HCT116 (cell line): ENCODE data around the gene SMIM45.

Experiments
- ATAC-seq: fragments of 200-7000 bp; cut with Tn5 transposase; 2 replicates; pipeline ENCODE4 v1.9.1; 2020; ENCODE audit warnings: mild to moderate bottlenecking, moderate library complexity
- BruUV-seq: library from RNA; stranded (reverse); fragments of 400-500 nt; replicated peaks from 2 replicates; lab custom pipeline; 2021; lab: Mats Ljungman, UMichigan
- CTCF ChIA-PET: fragments of 300-600 bp; sonication (Branson Sonifier 250); formaldehyde crosslinking; loops from one replicate; lab custom pipeline; 2021; ENCODE audit warnings: antibody characterized with exemption; lab: Charles Lee
- POLR2A ChIA-PET: fragments of 300-600, 350-600 bp; sonication (Branson Sonifier 250); formaldehyde crosslinking; loops from one replicate; lab custom pipeline; 2021; ENCODE audit warnings: antibody characterized with exemption; lab: Charles Lee
- RAD21 ChIA-PET, 2 experiments: fragments of 300-600 bp; sonication (Branson Sonifier 250); formaldehyde crosslinking; loops; one replicate each; lab custom pipeline; 2023; ENCODE audit warnings: low total read pairs in 2 of 2; ENCODE audit not compliant: uncharacterized antibody in 2 of 2, unreplicated experiment in 2 of 2, low non-redundant PET in 1 of 2; lab: Charles Lee
- DNase-seq: peaks from one replicate; pipeline ENCODE4 v3.0.0-alpha.2; 2010; ENCODE audit warnings: low read depth, low spot score
- H2AFZ ChIP-seq: fragments of 200-600 bp; shearing (Covaris generic), sonication (generic); 2 replicates; pipeline ENCODE4 v1.6.1; 2017; ENCODE audit warnings: low read depth, mixed run types, mixed read lengths, antibody characterized with exemption, low read length; ENCODE audit not compliant: poor library complexity, severe bottlenecking
- H3K27ac ChIP-seq: 2 replicates; pipeline ENCODE4 v1.5.1; 2012; ENCODE audit warnings: low read depth, low read length
- H3K27me3 ChIP-seq: fragments of 200-600 bp; sonication (generic); 2 replicates; pipeline ENCODE4 v1.6.1; 2016; ENCODE audit warnings: mixed run types, low read length, mixed read lengths; ENCODE audit not compliant: insufficient read depth
- H3K36me3 ChIP-seq, 2 experiments: fragments of 200-500 bp in 1 of 2; fragments of 200-600 bp in 1 of 2; sonication (Bioruptor generic) in 1 of 2; sonication (generic) in 1 of 2; 2 replicates each; pipeline versions ENCODE4 v1.5.1 to v1.6.1; 2014 to 2016; ENCODE audit warnings: low read length in 2 of 2, inconsistent platforms in 1 of 2, mixed read lengths in 1 of 2, mixed run types in 1 of 2; ENCODE audit not compliant: insufficient read depth in 2 of 2, control insufficient read depth in 1 of 2
- H3K4me1 ChIP-seq, 2 experiments: fragments of 200-600 bp in 1 of 2; sonication (generic) in 1 of 2; 2 replicates each; pipeline versions ENCODE4 v1.5.1 to v1.6.1; 2012 to 2017; ENCODE audit warnings: low read length in 2 of 2, inconsistent platforms in 1 of 2, mild to moderate bottlenecking in 1 of 2, mixed read lengths in 1 of 2, mixed run types in 1 of 2, moderate library complexity in 1 of 2; ENCODE audit not compliant: insufficient read depth in 2 of 2, control insufficient read depth in 1 of 2
- H3K4me2 ChIP-seq: fragments of 200-600 bp; sonication (generic); 2 replicates; pipeline ENCODE4 v1.6.1; 2017; ENCODE audit warnings: mixed run types, low read length, mixed read lengths
- H3K4me3 ChIP-seq, 2 experiments: fragments of 200-600 bp in 1 of 2; sonication (generic) in 1 of 2; replicated peaks in 1 of 2; 2 replicates each; pipeline ENCODE4 v1.5.1; 2011 to 2016; ENCODE audit warnings: low read length in 2 of 2, control low read depth in 1 of 2, low read depth in 1 of 2, mild to moderate bottlenecking in 1 of 2, mixed read lengths in 1 of 2, mixed run types in 1 of 2
- H3K79me2 ChIP-seq: fragments of 200-600 bp; sonication (generic); 2 replicates; pipeline ENCODE4 v1.6.1; 2017; ENCODE audit warnings: mild to moderate bottlenecking, mixed run types, low read length, moderate library complexity, mixed read lengths; ENCODE audit not compliant: insufficient read depth
- H3K9ac ChIP-seq: fragments of 200-600 bp; sonication (generic); 2 replicates; pipeline ENCODE4 v1.6.1; 2016; ENCODE audit warnings: low read length, mixed read lengths
- H3K9me2 ChIP-seq: fragments of 200-600 bp; sonication (generic), shearing (Covaris generic); 2 replicates; pipeline ENCODE4 v1.6.1; 2017; ENCODE audit warnings: mixed run types, mild to moderate bottlenecking, moderate library complexity; ENCODE audit not compliant: insufficient read depth
- H3K9me3 ChIP-seq, 2 experiments: fragments of 200-500 bp in 1 of 2; fragments of 200-600 bp in 1 of 2; sonication (Bioruptor generic) in 1 of 2; sonication (generic) in 1 of 2; 2 replicates each; pipeline ENCODE4 v1.6.1; 2014 to 2017; ENCODE audit warnings: low read length in 2 of 2, mixed read lengths in 2 of 2, inconsistent platforms in 1 of 2, low read depth in 1 of 2, mild to moderate bottlenecking in 1 of 2, mixed run types in 1 of 2, moderate library complexity in 1 of 2; ENCODE audit not compliant: control insufficient read depth in 1 of 2, insufficient read depth in 1 of 2
- H4K20me1 ChIP-seq: fragments of 200-600 bp; sonication (generic), shearing (Covaris generic); 2 replicates; pipeline ENCODE4 v1.6.1; 2017; ENCODE audit warnings: mixed run types, mild to moderate bottlenecking, moderate library complexity; ENCODE audit not compliant: insufficient read depth
- CBX3 ChIP-seq: IDR thresholded peaks from 2 replicates; pipeline ENCODE4 v1.6.1; 2012; ENCODE audit warnings: low read depth
- ELF1 ChIP-seq: IDR thresholded peaks from 2 replicates; pipeline ENCODE4 v1.6.1; 2012; ENCODE audit warnings: low read depth, borderline replicate concordance
- POLR2AphosphoS5 ChIP-seq: IDR thresholded peaks from 2 replicates; pipeline ENCODE4 v1.6.1; 2011; ENCODE audit warnings: mild to moderate bottlenecking, low read depth, low read length, moderate library complexity
- SIN3A ChIP-seq: IDR thresholded peaks from 2 replicates; pipeline ENCODE4 v1.6.1; 2012; ENCODE audit warnings: low read depth
- SP1 ChIP-seq: IDR thresholded peaks from 2 replicates; pipeline ENCODE4 v1.6.1; 2012; ENCODE audit warnings: low read depth
- TCF7L2 ChIP-seq: IDR thresholded peaks from 2 replicates; pipeline ENCODE4 v1.7.0; 2011; ENCODE audit warnings: borderline replicate concordance, inconsistent platforms; ENCODE audit not compliant: insufficient read depth, insufficient read length; ENCODE audit errors: extremely low read depth
- ZNF274 ChIP-seq: fragments of 200-500 bp; sonication (Bioruptor generic); IDR thresholded peaks from 2 replicates; pipeline ENCODE4 v1.6.1; 2014; ENCODE audit warnings: mild to moderate bottlenecking, low read depth, low read length, inconsistent platforms
- intact Hi-C: fragments of 100-400 bp; cut with micrococcal nuclease; formaldehyde crosslinking; loops from 2 replicates; pipeline ENCODE4 v1.10.0; 2022
- TF ChIP-seq, protein P1 (sequence below), 3 experiments: fragments of 200-600 bp in 1 of 3; sonication (generic) in 1 of 3; IDR thresholded peaks in 2 of 3; conservative IDR thresholded peaks in 1 of 3; 2 replicates each; pipeline ENCODE4 v1.5.1; 2012 to 2017; ENCODE audit warnings: low read depth in 2 of 3, low read length in 2 of 3, antibody characterized with exemption in 1 of 3, borderline replicate concordance in 1 of 3, control low read depth in 1 of 3, mild to moderate bottlenecking in 1 of 3, mixed read lengths in 1 of 3, mixed run types in 1 of 3, moderate library complexity in 1 of 3; ENCODE audit not compliant: insufficient read depth in 1 of 3
- TF ChIP-seq, protein P2 (sequence below): IDR thresholded peaks from 2 replicates; pipeline ENCODE4 v1.6.1; 2012

Gene SMIM45

DNA sequence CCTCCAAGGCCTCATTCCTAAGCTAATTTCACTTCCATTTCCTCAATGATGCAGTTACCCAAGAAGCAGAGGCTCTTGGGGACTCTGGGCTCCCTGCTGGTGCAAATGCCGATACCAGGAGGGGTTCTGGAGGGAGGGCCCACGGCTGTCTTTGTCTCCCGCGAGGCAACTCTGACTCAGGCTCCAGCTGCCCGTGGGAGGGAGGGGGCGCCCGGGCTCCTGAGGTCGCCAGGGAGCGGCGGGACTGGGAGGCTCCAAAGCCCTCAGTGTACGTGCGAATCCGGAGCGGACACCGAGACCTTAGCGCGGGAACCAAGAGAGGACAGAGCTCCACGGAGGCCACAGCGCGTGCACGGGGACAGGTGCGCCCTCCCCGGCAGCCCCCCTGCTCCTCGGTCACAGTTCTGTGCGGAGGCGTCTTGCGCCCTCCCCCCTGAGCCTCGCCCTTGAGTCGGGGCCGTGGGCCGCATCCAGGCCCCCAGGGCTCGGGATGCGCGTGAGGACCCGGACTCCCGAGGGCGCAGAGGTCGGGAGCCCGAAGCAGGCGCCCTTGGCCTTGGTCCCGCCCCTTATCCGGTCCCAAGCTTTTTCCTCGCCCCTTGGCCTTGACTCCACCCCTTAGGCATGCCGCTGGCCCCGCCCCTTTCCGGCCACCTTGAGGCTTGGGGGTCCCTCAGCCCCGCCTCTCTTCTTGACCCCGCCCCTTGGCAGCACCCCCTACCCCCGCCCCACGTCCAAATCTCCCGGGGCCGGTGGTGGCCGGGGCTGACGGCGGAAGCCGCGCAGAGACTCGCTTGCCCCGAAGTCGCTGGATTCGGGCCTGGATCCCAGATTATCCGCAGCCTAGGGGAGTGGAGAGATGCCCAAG is 32.4 kb upstream of the SMIM45 start:
- no peaks in the 10 kb centered on the region for H3K9me3 ChIP-seq
- ChIA-PET POLR2A (no interaction called here), CTCF (no interaction called here), RAD21 (no interaction called here)
- intact Hi-C loops = no loop called here
- no peak overlapping the region for H2AFZ ChIP-seq
- TF ChIP-seq POLR2AphosphoS5 (no peak), SP1 (no peak), SIN3A (no peak), TCF7L2 (no peak), CBX3 (no peak), ZNF274 (no peak), ELF1 (no peak)
- TF ChIP-seq, protein P1, sequence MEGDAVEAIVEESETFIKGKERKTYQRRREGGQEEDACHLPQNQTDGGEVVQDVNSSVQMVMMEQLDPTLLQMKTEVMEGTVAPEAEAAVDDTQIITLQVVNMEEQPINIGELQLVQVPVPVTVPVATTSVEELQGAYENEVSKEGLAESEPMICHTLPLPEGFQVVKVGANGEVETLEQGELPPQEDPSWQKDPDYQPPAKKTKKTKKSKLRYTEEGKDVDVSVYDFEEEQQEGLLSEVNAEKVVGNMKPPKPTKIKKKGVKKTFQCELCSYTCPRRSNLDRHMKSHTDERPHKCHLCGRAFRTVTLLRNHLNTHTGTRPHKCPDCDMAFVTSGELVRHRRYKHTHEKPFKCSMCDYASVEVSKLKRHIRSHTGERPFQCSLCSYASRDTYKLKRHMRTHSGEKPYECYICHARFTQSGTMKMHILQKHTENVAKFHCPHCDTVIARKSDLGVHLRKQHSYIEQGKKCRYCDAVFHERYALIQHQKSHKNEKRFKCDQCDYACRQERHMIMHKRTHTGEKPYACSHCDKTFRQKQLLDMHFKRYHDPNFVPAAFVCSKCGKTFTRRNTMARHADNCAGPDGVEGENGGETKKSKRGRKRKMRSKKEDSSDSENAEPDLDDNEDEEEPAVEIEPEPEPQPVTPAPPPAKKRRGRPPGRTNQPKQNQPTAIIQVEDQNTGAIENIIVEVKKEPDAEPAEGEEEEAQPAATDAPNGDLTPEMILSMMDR (IDR thresholded peaks at IDR 0.05 in 2 of 3, conservative IDR thresholded peaks at IDR 0.05 in 1 of 3; ENCODE audit: borderline replicate concordance in 1 of 3, insufficient read depth in 1 of 3, low read depth in 2 of 3, low read length in 2 of 3) = no peak
- TF ChIP-seq, protein P2, sequence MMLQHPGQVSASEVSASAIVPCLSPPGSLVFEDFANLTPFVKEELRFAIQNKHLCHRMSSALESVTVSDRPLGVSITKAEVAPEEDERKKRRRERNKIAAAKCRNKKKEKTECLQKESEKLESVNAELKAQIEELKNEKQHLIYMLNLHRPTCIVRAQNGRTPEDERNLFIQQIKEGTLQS = no peak
- H3K4me3 ChIP-seq = no peak overlapping the region
- BruUV-seq = no TSS peak
- no peak overlapping the region for H3K9ac ChIP-seq
- no peaks in the 10 kb centered on the region for H3K27me3 ChIP-seq
- H3K79me2 ChIP-seq = no peaks in the 10 kb centered on the region
- ATAC-seq (peak; percentile 45; the same call in 1 of the 2 replicates), DNase-seq (no peak)
- H4K20me1 ChIP-seq = no peaks in the 10 kb centered on the region
- H3K9me2 ChIP-seq = no peaks in the 10 kb centered on the region
- H3K36me3 ChIP-seq = no peaks in the 10 kb centered on the region
- no peak overlapping the region for H3K4me2 ChIP-seq
- peak overlapping the region; percentile 9; the same call in 1 of the 2 replicates for H3K27ac ChIP-seq
- peaks cover 10 to 26% of the 10 kb centered on the region in 2 experiments for H3K4me1 ChIP-seq
